Fibroblast of skin of right biceps (primary cell): Measurements from ENCODE around the gene RBMS2.
"Not testable (repeated sequence)": the region's sequence is repeated elsewhere in the genome, so short reads cannot be mapped to it uniquely, and the experiment has no call there.

Source experiments
- DNase-seq: peaks from one replicate; pipeline ENCODE4 v3.0.0-alpha.2; 2013

The RBMS2 gene

DNA sequence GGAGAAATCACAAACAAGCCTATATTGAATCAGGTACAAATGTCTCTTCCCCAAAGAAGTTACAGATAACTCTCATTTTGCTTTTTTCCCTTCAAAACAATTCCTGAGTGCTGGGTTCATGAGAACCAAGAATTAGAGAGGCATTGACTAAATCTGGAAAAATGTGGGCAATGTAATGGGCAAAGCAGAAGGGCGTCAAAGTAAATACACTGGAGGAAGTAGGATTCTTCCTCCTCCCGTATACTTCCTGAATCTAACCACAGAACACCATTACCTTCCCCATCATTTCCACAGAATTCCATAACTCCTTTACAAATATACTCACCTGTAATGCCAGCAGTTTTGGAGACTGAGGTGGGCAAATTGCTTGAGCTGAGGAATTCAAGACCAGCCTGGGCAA, 3.0 kb upstream of the RBMS2 start:
- DNase-seq, result peak; percentile 48

DNA sequence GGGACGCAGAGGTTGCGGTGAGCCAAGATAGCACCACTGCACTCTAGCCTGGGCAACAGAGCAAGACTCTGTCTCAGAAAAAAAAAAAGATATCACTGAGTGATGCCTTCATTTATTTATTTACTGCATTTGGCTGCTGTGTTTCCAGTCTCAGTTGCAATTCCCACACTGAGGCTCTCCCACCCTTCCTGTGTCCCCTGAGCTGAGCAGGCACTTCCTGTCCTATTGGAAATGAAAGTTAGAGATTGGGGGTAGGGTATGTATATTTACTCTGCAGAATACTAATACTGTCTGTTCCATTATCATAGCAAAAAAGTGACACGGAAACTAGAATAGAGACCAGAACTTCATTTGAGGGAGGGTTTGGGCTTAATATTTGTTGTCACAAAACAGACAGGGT, 1.6 kb upstream of the RBMS2 start:
- DNase-seq, result peak; percentile 10

DNA sequence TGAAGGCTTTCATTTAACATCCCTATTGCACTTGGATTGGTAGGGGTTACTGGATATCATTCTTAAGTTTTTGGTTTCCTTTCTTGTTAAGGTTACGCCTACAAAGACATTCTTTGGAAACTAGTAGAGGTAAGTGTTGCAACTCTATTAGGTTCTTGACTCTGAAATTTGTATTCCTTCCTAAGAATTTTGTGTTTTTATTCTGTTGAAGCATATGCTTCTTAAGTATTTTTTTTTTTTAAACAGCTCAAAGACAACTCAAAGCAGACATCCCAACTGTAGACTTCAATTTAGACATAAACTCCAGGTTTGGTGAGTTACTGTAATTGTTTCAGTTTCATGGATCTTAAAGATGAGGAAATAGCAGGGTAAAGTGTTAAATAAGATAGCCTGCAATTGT, 1.1 kb upstream of the RBMS2 start:
- DNase-seq, result no peak

DNA sequence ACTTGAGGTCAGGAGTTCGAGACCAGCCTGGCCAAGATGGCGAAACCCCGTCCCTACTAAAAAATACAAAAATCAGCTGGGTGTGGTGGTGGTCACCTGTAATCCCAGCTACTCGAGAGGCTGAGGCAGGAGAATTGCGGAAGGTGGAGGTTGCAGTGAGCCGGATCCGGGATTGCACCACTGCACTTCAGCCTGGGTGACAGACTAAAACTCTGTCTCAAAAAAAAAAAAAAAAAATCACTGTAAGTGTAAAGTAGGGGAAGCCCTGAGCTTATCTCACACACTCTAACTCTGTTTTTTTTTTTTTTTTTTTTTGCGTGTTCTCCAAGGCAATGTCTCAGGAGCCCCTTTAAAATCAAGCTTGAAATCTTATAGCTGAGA, 421 bp upstream of the RBMS2 start:
- no peak for DNase-seq

DNA sequence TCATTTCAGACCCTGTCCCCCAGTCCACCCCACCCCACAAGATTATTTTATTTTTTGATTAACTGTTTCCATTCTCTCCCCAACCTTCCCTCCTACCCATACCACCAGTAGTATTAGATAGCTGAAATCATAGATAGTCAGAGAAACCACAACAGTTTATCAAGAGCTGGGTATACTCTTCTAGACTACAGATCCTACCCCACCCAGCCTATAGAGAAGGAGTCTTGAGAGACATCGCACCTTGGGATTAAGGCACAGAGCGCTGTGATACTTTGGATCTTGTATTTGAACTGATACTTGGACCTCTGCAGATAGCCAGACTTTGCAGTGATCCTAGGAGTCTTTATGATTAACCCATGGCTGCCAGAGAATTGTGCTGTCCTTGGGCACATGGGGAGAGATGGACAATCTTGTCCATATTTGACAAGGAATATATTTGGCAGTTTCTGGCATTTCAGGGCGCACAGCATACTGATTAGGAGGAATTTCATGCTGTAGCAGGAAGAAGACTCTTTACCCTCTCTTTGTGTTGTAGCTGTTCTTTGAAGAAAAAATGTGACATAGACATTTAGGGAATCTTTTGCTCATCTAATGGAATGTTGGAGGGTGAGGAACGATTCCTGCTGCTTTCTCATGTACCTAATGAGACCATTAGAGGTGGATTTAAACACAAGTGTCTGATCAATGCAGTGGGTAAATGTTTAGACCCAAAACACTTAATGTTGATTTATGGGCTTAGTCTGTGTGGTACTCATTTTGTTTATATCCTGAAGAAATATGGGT, 982 bp downstream of the RBMS2 start:
- DNase-seq, result peak; percentile 59

DNA sequence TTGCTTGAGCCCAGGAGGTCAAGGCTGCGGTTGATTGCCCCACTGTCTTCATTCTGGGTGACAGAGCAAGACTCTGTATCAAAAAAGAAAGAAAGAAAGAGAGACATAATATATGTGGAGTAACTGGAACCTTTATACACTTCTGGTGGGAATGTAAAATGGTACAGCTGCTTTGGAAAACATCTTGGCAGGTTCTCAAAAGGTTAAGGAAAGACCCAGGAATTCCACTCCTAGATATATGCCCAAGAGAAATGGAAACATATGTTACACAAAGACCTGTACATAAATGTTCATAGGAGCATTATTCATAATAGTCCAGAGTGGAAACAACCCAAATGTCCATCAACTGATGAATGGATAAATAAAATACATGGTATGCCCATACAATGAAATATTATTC, 7.2 kb downstream of the RBMS2 start:
- peak; percentile 32 for DNase-seq

DNA sequence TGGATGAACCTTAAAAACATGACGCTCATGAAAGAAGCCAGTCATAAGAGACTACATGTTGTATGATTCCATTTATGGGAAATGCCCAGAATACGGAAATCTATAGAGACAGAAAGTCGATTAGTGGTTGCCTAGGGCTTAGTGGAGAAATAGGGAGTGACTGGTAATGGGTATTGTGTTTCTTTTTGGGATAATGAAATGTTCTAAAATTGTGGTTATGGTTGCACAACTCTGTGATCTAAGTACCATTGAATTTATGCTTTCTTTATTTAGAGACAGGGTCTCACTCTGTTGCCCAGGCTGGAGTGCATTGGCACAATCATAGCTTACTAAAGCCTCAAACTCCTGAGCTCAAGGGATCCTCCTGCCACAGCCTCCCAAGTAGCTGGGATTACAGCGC, 8.0 kb downstream of the RBMS2 start:
- no peak for DNase-seq

DNA sequence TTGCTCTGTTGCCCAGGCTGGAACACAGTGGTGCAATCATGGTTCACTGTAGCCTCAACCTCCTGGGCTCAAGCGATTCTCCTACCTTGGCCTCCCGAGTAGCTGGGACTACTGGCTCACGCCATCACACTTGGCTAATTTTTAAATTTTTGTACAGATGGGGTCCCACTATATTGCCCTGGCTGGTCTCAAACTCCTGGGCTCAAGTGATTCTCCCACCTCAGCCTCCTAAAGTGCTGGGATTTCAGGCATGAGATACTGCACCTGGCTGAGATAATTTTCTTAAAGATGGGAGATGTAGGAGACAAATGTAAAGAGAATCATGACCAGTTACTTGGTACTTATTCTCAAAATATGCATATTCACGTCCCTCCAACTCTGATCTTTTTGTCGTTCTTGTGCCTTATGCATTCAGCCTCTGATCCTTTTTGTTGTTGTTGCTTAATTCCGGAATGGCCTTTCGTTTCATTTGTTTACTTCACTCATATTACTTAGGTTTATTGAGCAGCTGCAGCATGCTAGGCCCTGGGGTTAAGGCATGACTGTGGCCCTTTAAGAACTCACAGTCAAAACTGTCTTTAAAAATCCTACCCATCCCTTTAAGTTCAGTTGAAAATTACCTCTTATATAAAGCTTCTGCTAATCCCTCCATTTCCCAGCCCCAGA, 8.9 kb downstream of the RBMS2 start:
- no peak for DNase-seq

DNA sequence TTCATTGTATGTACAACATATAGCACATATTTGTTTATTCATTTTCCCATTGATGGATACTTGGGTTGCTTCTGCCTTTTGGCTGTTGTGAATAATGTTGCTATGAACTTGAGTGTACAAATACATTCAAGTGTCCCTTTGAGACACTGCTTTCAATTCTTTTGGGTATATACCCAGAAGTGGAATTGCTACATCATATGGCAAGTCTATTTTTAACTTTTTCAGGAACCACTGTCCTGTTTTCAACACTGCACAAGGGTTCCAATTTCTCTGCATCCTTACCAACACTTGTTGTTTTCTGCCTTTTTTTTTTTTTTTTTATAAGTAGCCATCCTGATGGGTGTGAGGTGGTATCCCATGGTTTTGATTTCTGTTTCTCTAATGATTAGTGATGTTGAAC, 15.9 kb downstream of the RBMS2 start:
- no peak for DNase-seq

DNA sequence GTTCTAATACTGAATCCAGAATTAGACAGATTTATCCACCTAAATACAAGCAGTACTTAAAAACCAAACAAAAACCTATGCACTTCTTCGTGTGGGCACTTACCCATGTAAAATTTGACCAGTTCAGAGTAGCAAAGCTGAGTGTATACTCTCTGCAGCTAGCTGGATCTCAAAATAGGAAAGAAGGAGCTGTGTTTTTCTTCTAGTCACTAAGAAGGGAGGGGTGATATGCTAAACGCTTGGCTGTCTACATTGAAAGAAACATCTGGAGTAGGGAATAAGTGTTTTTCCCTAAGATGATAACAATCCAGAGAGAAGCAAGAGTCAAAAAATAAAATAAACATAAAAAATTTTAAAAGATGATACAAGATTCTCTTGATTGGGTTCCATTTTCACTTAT, 20.0 kb downstream of the RBMS2 start:
- DNase-seq, result no peak

DNA sequence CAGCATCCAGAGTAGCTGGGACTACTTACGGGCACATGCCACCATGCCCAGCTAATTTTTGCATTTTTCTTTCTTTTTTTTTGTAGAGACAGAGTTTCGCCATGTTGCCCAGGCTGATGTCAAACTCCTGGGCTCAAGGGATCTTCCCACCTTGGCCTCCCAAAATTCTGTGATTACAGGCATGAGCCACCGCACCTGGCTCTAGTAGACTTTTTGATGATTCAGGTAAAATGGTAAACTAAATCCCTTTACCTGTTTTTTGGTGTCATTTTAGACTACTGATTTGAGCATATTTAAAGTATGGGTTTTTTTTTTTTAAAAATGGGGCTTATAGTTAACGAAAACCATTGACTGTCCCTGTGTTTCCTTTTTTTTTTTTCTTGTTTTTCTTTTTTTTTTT, 20.5 kb downstream of the RBMS2 start:
- DNase-seq, result no peak

DNA sequence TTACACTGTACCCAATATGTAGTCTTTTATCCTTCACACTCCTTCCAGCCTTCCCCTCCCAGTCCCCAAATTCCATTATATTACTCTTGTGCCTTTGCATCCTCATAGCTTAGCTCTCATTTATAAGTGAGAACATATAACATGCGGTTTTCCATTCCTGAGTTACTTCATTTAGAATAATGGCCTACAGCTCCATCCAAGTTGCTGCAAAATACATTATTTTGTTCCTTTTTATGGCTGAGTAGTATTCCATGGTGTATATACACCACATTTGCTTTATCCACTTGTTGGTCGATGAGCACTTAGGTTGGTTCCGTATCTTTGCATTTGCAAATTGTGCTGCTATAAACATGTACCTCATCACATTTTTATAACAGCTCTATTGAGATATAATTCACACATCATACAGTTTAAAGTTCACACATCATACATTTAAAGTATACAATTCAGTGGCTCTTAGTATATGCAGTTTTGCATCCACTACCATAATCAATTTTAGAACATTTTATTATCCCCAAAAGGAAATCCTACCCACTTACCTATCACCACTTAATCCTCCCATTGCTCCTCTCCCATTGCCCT, 23.5 kb downstream of the RBMS2 start:
- no peak for DNase-seq

DNA sequence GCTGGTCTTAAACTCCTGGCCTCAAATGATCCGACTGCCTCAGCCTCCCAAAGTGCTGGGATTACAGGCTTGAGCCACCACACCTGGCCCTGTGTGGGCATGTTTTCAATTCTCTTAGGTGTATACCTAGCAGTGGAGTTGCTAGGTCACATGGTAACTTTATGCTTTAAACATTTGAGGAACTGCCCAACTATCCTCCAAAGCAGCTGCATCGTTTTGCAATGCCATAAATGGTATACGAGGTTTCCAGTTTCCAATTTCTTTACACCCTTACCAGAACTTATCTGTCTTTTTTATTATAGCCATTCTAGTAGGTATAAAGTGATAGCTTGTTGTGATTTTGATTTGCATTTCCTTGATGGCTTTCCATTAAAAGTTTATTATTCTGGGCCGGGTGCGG, 25.1 kb downstream of the RBMS2 start:
- DNase-seq, result no peak

DNA sequence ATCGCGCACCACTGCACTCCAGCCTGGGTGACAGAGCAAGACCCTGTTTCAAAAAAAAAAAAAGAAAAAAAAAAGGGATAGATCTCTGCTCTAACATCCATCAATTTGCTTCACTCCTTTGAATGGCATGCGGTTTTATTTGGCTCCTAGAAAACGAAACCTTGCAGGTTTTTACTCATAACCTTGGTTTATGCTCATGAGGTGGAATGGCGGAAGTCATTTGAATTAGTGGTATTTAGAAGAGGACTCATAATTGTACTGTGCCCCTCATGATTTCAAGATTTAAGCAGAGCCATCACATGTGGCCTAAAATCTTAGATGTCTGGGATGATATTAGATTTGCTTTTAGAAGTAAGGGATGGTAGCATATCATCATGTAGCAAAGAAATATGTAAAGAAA, 29.4 kb downstream of the RBMS2 start:
- DNase-seq, result no peak

DNA sequence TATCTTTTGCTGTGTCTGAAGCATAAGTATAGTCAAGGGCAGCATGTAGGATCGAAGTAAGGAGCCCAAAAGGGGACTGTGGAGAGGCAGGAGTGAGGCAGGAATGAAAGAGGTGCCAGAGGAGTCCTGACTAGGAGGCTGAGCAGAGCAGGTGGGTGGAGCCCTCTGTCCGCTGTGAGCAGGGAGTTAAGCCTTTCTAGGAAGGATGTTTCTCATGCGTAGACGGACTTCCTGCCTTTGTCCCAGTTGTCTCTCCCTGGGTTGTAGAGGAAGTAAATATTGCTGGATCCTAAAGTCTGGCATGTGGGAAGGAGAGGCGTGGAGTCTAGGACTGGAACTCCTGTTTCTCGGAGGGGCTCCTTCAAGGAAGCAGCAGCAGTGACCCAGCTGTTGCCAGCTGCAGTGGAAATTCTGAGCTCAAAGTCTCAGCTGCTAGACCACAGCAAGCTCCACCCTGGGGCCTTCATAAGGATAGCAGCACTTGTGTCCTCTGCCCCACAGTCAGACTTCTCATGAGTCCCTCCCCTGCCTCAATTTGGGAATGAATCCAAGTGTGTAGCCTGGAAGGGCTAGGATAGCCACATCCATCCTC, 44.0 kb downstream of the RBMS2 start:
- peak; percentile 60 for DNase-seq

DNA sequence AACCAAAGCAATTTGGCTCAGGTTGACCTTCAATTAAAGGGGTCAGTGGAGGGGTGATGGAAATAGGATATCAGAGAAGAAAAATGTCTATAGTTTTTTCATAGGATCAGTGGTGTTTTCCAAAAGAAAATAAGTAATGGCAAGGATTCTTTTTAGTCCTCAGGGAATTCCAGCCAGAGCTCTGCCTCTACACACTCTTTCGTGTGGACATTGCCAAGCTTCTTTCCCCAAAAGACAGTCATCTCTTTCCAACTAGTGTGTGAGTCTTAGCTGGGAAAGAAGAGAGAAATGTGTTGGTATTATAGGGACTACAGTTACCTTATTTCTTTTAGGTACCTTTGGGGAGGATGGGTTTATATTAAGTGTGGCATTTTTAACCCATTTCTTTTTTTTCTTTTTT, 46.5 kb downstream of the RBMS2 start:
- no peak for DNase-seq

DNA sequence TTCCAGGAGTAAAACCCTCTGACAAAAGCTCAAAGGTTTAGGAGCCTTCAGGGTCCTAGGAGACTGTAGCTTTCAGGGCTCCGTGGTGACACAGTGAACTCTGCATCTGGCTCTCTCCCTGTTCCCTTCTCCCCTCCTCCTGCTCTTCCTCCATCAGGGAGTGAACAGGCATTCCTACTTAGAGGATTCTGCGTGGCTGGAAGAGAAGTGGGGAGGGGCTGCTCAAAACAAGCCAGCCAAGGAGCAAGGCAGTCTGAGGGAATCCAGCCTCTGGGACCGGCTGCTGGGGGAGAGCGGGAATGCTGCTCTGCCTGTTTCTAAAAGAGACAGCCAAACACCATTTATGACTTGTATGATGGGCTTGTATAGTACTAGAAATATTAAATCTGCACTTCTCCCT, 49.5 kb downstream of the RBMS2 start:
- peak; percentile 14 for DNase-seq

DNA sequence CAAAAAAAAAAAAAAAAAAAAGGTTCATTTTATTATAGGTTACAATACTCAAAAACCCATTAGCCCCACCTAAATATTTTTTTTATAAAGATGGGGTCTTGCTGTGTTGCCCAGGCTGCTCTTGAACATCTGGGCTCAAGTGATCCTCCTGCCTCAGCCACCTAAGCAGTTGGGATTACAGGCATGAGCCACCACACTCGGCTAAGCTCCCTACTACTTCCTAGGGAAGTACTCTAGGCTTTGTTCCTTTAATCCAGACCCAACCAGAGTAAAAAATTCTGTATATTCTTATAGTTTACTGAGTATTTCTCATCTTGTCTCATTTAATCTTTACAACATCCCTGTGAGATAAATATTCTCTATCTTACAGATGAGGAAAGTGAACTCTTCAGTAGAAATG, 50.7 kb downstream of the RBMS2 start:
- DNase-seq, result no peak

DNA sequence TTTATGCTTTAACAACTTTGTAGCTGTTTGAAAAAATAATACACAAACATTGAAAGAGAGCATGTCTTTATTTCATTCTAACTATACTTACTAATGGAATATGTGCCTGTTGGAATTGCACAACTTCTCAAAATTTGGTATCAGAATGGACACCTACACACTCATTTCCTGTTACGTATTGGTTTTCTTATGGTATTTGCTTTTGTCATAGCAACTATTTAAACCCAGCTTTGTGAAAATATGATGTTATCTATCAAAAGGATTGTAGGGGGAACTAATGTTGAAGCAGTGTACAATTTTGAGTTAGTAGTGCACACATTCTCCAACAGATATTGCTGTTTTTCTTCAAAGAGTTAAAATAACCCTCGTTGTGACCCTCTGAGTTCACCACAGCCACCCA, 52.6 kb downstream of the RBMS2 start:
- peak; percentile 39 for DNase-seq

DNA sequence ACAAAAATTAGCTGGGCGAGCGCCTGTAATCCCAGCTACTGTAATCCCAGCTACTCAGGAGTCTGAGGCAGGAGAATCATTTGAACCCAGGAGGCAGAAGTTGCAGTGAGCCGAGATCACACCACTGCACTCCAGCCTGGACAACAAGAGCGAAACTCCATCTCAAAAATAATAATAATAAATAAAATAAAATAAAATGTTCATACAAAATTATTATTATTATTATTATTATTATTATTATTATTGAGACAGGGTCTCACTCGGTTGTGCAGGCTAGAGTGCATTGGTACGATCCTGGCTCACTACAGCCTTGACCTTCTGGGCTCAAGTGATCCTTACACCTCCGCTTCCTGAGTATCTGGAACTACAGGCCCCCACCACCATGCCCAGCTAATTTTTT, 55.6 kb downstream of the RBMS2 start:
- not testable (repeated sequence) for DNase-seq

DNA sequence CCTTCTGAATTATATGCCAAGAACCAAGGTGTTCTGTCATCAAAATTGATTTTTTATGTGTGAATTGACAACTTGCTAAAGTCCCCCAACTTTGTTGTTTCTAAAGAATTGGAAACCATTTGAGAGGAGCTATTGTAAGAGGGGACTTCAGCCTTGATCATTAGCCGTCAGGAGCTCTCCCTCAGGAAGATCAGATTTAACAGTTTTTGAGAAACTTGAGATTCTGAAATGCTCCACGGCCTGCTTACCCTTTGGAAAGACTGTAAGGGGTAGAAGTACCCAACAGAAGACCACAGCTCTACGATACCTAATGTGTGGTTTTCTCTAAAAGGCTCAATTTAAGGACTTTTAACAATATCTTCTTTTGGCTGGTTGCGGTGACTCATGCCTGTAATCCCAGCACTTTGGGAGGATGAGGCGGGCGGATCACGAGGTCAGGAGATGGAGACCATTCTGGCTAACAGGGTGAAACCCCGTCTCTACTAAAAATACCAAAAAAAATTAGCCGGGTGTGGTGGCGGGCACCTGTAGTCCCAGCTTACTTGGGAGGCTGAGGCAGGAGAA, 57.4 kb downstream of the RBMS2 start:
- DNase-seq, result no peak

DNA sequence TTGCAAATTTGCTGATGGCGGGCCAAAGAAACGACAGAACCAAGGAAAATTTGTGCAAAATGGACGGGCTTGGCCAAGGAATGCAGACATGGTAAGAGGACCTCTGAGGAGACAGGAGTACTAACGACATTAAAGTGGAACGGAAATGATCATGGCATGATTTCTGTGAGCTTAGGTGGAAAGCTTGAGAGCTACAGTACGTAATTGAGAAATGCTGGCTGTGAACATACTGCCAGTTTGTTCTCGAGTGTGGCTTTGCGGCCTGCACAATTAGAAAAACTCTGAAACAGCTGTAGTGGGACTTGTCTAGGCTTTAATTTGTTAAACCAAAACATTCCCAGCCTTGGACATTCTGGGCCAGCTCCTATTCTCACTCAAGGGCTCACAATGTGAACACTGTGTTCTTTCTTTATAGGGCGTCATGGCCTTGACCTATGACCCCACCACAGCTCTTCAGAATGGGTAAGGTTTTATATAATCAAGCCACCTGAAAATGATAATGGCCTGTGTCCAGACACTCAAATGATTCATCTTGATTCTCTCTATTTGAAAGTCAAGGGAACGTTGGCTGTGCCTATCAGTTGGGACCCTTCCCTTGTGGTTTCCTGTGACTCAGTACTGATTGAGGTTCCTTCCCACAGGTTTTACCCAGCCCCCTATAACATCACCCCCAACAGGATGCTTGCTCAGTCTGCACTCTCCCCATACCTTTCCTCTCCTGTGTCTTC, 60.0 kb downstream of the RBMS2 start:
- peak; percentile 64 for DNase-seq

DNA sequence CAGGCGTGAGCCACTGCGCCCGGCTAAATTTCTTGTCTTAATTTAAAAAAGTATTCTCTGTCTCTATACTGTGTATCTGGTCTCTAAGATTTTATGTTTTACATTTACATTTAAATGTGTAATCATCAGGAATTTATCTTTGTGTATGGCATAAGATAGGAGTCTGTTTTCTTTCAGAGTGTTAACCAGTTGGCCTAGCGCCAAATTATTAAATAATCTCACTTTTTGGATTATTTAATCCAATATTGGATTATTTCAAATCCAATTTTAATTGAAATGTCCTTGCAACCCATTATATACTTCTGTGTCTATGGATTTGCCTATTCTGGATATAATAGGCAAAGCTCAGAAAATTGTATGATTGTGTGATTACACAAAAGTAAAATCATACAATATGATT, 63.5 kb downstream of the RBMS2 start:
- no peak for DNase-seq
